IPS DF 4.7 (cell line): ENCODE measurements around the gene NTHL1.

Experiments used
- DNase-seq: peaks from one replicate; pipeline ENCODE4 v3.0.0-alpha.2; 2013; ENCODE audit warnings: low spot score; ENCODE audit errors: extremely low read depth

Gene NTHL1

DNA sequence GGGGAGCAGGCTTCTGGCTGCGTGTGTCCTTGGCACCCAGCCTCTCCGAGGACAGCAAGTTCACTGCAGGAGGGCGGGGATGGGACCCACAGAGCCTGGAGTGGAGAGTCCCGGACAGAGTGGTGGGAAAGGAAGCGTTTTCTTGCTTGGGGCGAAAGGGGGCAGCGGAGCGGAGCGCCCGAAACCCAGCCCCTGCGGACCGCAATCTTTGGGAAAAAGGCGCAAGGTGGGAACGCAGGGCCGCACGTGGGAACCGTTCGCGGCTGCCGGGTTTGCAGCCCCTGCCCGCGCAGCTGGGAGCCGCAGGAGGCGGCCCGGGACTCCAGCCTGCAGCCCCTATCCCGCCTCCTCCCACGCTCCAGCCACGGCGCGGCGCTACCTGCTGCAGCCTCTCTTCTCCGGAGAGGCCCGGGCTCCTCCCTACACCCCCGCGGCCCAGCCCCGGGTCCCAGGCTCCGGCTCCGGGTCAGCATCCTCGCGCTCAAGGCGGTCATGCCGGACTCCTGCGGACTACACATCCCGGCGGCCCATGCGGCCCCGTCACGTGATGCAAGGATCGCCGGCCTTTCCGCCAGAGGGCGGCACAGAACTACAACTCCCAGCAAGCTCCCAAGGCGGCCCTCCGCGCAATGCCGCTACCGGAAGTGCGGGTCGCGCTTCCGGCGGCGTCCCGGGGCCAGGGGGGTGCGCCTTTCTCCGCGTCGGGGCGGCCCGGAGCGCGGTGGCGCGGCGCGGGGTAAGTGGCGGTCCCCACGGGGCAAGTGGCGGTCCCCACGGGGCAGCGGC lies at the start of gene NTHL1, which contains the start of gene TSC2:
Gene NTHL1 (minus strand): TSS at position 505 of the 786 bp plus-strand sequence. CDS start 11 bp downstream, at position 494.
Gene TSC2 (plus strand): TSS at position 656 of the 786 bp plus-strand sequence. CDS start 631 bp downstream, outside the sequence.
- DNase-seq: peak; percentile 80

GRCh38 chr16:2096853-2097595 lies 49.4 kb upstream of the NTHL1 start:
- no peak for DNase-seq

DNA sequence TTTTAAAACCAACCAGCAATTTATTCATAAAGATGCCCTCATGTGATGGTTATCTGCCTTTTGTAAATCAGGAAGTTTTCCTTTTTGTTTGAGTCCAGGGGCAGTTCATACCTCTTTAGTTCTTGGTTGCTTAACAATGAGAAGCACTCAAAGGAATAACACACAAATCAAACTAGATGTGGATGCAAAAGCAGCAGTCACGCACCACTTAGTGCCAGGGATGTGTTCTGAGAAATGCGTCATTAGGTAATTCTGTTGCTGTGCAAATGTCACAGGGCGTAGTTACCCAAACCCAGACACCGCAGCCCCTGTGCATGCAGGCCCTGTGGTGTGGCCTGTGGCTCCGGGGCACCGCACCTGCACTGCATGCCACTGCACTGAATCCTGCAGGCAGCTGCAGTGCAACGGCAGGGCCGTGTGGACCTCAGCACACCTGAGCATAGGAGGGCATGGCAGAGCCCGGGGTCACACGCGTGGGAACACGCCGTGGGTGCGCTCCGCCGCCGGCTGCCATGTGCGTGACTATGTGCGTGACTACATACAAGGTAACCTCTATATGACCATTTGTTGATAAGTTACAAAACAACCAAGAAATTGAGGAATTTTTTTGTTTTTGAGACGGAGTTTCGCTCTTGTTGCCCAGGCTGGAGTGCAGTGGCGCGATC lies 48.4 kb upstream of the NTHL1 start:
- no peak for DNase-seq

DNA sequence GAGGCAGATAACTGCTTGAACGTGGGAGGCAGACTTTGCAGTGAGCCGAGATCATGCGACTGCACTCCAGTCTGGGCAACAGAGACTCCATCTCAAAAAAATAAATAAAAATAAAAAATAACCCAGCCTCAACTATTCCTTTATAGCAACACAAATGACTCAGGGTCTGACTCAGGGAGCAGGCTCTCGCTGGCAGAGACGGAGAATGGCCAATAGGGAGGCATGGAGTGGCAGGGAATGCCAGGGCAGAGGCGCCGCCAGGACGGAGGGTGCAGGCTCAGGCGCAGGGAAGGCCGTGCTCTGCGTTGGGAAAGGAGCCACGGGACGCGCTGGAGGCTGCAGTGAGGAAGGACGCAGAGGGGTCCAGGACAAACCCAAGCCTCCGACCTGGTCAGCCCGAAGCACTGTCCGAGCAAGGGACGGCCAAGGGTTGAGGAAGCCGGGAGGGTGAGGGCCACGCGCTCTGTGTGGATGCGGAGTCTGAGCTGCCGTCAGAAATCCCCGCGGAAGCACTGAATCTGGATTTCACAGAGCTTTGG lies 47.8 kb upstream of the NTHL1 start:
- DNase-seq: no peak

- no peak for DNase-seq
These were observed 46.2 kb upstream of the NTHL1 start for GRCh38 chr16:2093793-2094192.

- no peak for DNase-seq
These were observed 45.2 kb upstream of the NTHL1 start for GRCh38 chr16:2092866-2093265.

GRCh38 chr16:2092256-2092620 lies 44.6 kb upstream of the NTHL1 start:
- DNase-seq: no peak

DNA sequence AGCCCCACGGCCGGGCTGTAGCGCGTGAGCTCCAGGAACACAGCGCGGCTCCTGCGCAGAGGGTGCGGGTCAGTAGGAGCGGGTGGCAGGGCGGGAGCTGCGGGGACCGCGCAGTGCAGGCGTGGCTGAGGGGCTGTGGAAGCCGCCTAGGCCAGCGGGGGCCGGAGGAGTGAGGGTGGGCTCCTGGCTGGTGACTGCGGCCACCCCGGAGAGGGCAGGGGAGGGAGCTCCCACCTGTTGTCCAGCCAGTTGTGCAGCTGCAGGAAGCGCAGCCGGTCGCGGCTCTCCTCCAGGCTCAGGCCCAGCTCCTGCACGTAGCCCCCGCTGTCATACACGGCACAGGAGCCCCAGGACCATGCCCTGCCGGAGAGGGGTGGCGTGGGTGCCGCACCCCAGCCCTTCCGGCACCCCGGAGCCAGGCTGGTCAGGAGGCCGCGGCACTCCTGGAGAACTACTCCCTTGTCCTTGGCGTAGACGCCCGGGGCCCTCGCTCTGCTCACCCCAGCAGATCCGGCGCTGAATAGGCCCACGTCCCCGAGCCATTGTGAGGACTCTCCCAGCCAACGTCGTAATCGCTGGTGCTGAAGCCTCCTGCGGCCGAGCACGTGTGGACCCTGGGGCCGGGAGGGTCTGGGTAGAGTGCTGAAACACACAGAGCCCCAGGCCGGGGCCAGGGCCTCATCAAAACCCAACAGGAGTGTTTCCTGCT lies 44.1 kb upstream of the NTHL1 start:
- no peak for DNase-seq

GRCh38 chr16:2090777-2091546 lies 43.3 kb upstream of the NTHL1 start:
- peak; percentile 16 for DNase-seq

DNA sequence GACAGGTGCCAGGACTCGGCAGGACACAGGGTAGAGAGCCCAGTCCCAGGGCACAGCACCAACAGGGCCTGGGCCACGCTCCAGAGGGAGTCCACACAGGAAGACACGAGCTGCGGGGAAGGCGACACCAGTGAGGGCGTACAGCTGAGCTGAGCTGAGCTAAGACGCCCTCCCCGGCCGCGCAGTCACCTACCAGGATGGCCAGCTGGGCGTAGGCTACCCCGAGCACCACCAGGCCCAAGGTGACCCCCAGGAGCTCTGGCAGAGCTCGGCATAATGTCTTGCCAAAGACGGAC lies 42.8 kb upstream of the NTHL1 start:
- DNase-seq: no peak

DNA sequence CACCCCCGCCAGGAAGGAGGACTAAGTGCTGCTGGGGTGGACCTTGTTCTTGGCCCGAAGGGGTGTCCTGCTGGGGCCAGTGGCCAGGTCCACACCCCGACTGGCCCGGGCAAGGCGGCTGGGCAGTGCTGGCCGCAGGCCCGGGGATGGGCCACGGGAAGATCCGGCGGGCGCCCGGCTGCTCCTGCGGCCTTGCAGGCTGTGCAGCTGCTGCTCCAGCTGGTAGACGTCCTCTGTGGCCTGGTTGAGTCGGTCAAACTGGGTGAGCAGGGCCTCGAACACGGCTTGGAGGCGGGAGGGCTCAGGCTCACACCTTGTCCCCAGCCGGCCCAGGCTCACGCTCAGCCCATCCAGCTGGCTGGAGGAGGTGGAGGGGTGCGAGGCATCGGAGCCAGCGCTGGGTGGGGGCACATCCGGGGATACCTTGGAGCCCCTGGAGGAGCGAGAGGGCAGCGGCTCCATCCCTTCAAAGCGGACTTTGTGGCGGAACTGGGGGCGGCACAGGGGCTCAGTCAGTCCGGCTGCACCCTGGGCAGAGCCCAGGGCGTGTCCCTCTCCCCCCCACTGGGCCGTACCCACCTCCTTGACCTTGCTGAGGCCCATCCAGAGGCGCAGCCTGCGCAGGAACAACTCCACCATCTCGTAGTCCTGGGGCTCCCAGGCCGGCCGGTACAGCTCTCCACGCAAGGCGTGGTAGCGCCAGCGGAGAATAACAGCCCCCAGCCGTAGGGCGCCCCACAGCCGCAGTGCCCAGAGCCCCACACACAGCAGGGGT lies 42.3 kb upstream of the NTHL1 start:
- no peak for DNase-seq

GRCh38 chr16:2088759-2089358 lies 41.2 kb upstream of the NTHL1 start:
- no peak for DNase-seq

- no peak for DNase-seq
These were observed 40.4 kb upstream of the NTHL1 start for GRCh38 chr16:2087748-2088631.

DNA sequence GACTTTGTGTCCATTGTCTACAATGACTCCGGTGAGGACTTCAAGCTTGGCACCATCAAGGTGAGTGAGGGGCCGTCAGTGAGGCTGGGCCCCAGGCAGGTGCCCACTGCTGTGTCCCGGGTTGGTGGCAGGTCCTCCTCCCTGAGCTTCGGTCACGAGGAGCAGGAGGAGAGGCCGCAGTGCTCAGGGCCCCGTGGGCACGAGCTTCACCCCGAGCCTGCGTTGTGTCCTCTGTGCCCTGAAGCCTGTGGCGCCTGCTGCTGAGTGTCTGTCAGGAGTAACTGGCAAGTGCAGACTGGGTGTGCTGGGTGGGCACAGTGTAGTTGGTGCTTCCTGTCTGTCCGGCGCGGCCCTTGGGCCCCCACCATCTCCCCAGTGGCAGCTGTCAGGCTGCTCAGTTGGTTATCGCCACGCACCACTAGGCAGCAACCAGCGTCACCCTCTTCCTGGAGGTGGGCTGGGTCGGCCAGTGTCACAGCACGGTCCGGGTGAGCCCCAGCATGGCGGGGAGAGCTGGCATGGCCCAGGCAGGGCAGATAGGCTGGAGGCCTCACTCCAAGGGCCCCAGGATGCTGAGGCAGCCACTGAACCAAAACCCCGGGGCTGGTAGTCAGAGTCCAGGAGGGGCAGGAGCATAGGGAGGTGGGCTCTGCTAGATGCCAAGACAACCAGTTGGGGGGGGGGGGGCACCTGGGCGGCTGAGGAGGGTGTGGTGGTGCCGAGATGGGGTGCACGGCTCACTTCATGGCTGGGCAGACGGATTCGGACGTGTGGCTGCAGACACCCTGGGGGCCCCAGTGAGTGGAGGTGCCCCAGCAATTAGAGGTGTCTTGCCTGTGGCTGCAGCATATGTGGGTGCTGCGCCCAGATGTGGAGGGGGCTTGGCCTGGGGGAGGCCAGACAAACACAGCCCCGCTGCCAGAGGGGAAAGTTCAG lies 39.4 kb upstream of the NTHL1 start:
- DNase-seq: no peak

- no peak for DNase-seq
These were observed 38.6 kb upstream of the NTHL1 start for GRCh38 chr16:2086106-2086742.

DNA sequence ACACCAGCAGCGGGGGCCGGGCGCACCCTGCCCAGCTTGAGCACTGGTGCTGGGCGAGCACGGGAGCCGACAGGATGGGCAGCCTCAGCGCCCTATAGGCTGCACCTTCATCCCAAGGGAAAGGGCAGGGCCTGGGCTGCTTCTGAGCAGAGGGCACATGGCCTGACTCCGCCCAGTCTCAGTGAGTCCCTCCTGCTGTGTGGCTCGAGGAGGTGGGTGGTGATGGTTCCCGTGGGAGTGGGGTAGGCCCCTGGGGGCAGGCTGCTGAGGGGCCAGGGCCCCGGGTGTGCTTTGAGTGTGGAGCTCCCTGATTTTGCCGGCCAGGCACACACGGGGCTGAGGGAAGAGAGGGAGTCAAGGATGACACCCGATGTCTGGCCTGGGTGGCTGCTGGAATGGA lies 38.0 kb upstream of the NTHL1 start:
- no peak for DNase-seq
